A673 (cell line): Measurements from ENCODE around the gene P2RY14. TPM values are rescaled to one million over a fixed set of nuclear protein-coding genes. Genes with fewer than 3 reads are reported as not detected.
A peak's percentile ranks its signal among the peaks of the same experiment; 100 is the strongest.

Experiments
- Bru-seq: library from RNA; stranded (reverse); fragments of 400-500 nt; gene quantifications from one replicate; lab custom pipeline; 2021; lab: Mats Ljungman, UMichigan
- BruChase-seq, 2 experiments: library from RNA; stranded (reverse); fragments of 400-500 nt; gene quantifications; one replicate each; lab custom pipeline; 2021; lab: Mats Ljungman, UMichigan
- BruUV-seq: library from RNA; stranded (reverse); fragments of 400-500 nt; replicated peaks from 2 replicates; lab custom pipeline; 2021; lab: Mats Ljungman, UMichigan
- CTCF ChIA-PET: fragments of 300-600 bp; sonication (Branson Sonifier 250); formaldehyde crosslinking; loops from one replicate; lab custom pipeline; 2022; ENCODE audit warnings: antibody characterized with exemption; lab: Charles Lee
- POLR2A ChIA-PET: fragments of 300-600 bp; sonication (Branson Sonifier 250); formaldehyde crosslinking; loops from one replicate; lab custom pipeline; 2022; ENCODE audit warnings: antibody characterized with exemption; ENCODE audit not compliant: low non-redundant PET; lab: Charles Lee
- DNase-seq: peaks from one replicate; pipeline ENCODE4 v3.0.0-alpha.2; 2015; ENCODE audit warnings: low spot score
- H3K27ac ChIP-seq: fragments of 200-600 bp; sonication (generic); 2 replicates; pipeline ENCODE4 v1.5.1; 2016; ENCODE audit warnings: mixed run types, low read depth, mild to moderate bottlenecking, mixed read lengths, antibody characterized with exemption, low read length; ENCODE audit not compliant: poor library complexity, severe bottlenecking
- H3K27me3 ChIP-seq: fragments of 200-600 bp; sonication (generic); replicated peaks from 2 replicates; pipeline ENCODE4 v1.6.1; 2017; ENCODE audit warnings: mixed run types, low read depth, mild to moderate bottlenecking, mixed read lengths, antibody characterized with exemption, low read length; ENCODE audit not compliant: insufficient read depth, poor library complexity
- H3K36me3 ChIP-seq: fragments of 200-600 bp; sonication (generic); 2 replicates; pipeline ENCODE4 v1.6.1; 2016; ENCODE audit warnings: mixed run types, mild to moderate bottlenecking, mixed read lengths, antibody characterized with exemption, low read length; ENCODE audit not compliant: insufficient read depth, poor library complexity, severe bottlenecking
- H3K4me1 ChIP-seq: fragments of 200-600 bp; sonication (generic); 2 replicates; pipeline ENCODE4 v1.6.1; 2017; ENCODE audit warnings: mixed run types, mild to moderate bottlenecking, mixed read lengths, antibody characterized with exemption, low read length; ENCODE audit not compliant: insufficient read depth, poor library complexity, severe bottlenecking
- H3K4me3 ChIP-seq: fragments of 200-600 bp; sonication (generic); 2 replicates; pipeline ENCODE4 v1.5.1; 2016; ENCODE audit warnings: low read depth, mixed run types, mild to moderate bottlenecking, mixed read lengths, low read length; ENCODE audit not compliant: poor library complexity, severe bottlenecking
- H3K9me3 ChIP-seq: fragments of 200-600 bp; sonication (generic); 2 replicates; pipeline ENCODE4 v1.6.1; 2016; ENCODE audit warnings: mixed run types, low read depth, mild to moderate bottlenecking, mixed read lengths, antibody characterized with exemption, low read length; ENCODE audit not compliant: poor library complexity, severe bottlenecking
- EZH2 ChIP-seq: fragments of 200-600 bp; sonication (generic); IDR thresholded peaks from 2 replicates; pipeline ENCODE4 v1.6.1; 2017; ENCODE audit warnings: borderline replicate concordance, low read depth, mild to moderate bottlenecking, mixed read lengths, antibody characterized with exemption, low read length; ENCODE audit not compliant: poor library complexity, severe bottlenecking
- intact Hi-C: fragments of 100-400 bp; cut with micrococcal nuclease; formaldehyde crosslinking; loops from one replicate; pipeline ENCODE4 v1.10.0; 2022; ENCODE audit not compliant: unreplicated experiment
- long read RNA-seq: library from polyadenylated mRNA; stranded (forward); transcript quantifications from one replicate; pipeline ENCODE4 v2.0.0, GENCODE V29; 2022
- total RNA-seq: library from RNA; stranded (reverse); gene quantifications from 2 replicates; pipeline ENCODE4 v1.2.3, GENCODE V29; 2021
- TF ChIP-seq, protein P1 (sequence below): fragments of 300-800, 200-600 bp; sonication (generic); conservative IDR thresholded peaks from 2 replicates; pipeline ENCODE4 v1.5.1; 2017; ENCODE audit warnings: low read depth, mild to moderate bottlenecking, antibody characterized with exemption, low read length, moderate library complexity, mixed read lengths

P2RY14 gene
- not detected in 2 replicates for total RNA-seq
- Bru-seq, nascent RNA: percentile 3 among the genes with signal in this experiment
- percentile 2 among the genes with signal in this experiment for BruChase-seq, experiment 1, labeled RNA remaining after a 2-hour chase
- percentile 1 among the genes with signal in this experiment for BruChase-seq, experiment 2, labeled RNA remaining after a 6-hour chase
- long read RNA-seq: 0 reads

DNA sequence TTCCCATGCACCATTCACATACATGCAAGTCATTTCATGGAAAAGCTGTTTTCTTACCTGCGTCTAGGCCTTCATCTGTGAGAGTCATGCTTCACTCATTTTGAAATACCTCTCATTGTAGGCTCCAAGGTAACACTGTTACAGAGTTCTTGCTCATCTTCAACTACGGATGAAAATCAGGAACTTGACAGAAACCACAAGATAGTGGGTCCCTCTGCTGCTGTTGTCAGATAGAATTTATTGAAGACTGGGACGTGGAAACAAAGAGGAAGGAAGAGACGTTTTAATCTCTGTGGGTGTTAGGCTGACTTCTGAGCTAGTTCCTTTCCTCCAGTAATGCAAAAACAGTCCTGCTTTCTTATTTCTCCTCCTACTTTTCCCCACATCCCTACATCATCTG is at the start of gene P2RY14:
P2RY14 (minus strand) TSS at position 313 of the 400 bp plus-strand sequence. CDS start 64,226 bp downstream, outside the sequence.
- BruUV-seq: no TSS peak
- Histone ChIP-seq H3K4me1 (no peaks in the 10 kb centered on the region), H3K9me3 (no peaks in the 10 kb centered on the region), H3K4me3 (no peak within 1 kb of the TSS), H3K36me3 (no peaks in the 10 kb centered on the region), H3K27ac (no peak within 1 kb of the TSS), H3K27me3 (no peaks in the 10 kb centered on the region)
- TF ChIP-seq, protein P1, sequence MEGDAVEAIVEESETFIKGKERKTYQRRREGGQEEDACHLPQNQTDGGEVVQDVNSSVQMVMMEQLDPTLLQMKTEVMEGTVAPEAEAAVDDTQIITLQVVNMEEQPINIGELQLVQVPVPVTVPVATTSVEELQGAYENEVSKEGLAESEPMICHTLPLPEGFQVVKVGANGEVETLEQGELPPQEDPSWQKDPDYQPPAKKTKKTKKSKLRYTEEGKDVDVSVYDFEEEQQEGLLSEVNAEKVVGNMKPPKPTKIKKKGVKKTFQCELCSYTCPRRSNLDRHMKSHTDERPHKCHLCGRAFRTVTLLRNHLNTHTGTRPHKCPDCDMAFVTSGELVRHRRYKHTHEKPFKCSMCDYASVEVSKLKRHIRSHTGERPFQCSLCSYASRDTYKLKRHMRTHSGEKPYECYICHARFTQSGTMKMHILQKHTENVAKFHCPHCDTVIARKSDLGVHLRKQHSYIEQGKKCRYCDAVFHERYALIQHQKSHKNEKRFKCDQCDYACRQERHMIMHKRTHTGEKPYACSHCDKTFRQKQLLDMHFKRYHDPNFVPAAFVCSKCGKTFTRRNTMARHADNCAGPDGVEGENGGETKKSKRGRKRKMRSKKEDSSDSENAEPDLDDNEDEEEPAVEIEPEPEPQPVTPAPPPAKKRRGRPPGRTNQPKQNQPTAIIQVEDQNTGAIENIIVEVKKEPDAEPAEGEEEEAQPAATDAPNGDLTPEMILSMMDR: no peak
- no peak for TF ChIP-seq EZH2
- intact Hi-C loops: no loop called here
- ChIA-PET CTCF (no interaction called here), POLR2A (interaction anchor here (0.6 kb wide), 1 partner anchor 29 kb away, joined by 5 read pairs; no protein-coding TSS in a partner anchor)
- DNase-seq: no peak

DNA sequence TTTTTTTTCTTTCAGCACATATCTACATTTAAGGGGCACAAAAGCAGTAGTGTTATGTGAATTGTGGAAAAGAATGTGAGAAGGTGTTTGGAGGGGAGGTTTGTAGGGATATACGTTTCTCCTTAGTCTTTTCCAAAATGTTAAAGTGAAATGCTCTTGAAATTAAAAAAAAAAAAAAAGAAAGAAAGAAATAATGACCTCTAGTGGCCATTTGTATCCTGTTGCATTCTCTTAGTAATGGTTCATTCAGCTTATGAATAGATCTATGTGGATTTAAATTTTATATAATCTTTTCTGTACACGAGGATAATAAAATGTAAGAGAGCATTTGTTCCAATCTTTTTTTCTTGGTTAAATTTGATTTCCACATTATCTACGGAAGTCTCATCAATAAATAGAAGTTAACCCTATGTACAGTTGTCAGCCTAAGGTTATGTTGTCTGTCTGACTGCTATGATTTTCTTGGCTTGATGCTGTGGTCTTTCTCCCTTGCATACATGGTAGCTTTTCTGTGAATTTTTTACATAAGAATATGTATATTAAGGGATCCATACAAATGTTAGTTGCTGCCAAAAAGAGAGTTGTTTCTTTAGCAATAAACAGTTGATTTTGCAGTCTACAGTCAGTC is 49.3 kb upstream of the P2RY14 start:
- intact Hi-C loops: no loop called here
- POLR2A ChIA-PET: no interaction called here
- H3K27me3 ChIP-seq: no peaks in the 10 kb centered on the region

DNA sequence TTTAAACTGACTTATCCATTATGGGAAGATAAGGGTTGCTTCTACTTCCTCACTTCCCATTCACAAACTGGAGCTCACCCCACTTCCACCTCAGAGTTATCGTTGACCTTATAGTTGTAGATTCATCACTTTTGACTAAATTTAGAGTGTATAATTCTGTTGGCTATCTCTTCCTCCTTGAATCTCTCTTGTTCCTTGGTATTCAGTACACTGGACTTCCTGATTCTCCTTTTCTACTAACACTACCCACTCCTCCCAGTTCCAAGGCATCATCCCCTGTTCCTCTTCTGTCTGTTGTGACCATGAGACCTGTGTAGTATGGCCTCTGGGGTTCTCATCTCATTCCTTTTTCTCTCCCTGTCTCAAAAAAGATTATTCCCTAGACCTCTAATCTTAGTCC is 44.2 kb upstream of the P2RY14 start:
- ChIA-PET POLR2A (no interaction called here), CTCF (no interaction called here)
- H3K36me3 ChIP-seq: no peaks in the 10 kb centered on the region
- no peak overlapping the region for H3K4me3 ChIP-seq
- no peak overlapping the region for H3K27ac ChIP-seq
- TF ChIP-seq, protein P1: no peak
- TF ChIP-seq EZH2: no peak
- no TSS peak for BruUV-seq
- DNase-seq: no peak
- intact Hi-C loops: no loop called here
- no peaks in the 10 kb centered on the region for H3K27me3 ChIP-seq
- peaks cover 14% of the 10 kb centered on the region for H3K4me1 ChIP-seq
- H3K9me3 ChIP-seq: no peaks in the 10 kb centered on the region

More for the DNA sequence above, 49.3 kb upstream of the P2RY14 start:
- H3K4me3 ChIP-seq: no peak overlapping the region
- TF ChIP-seq EZH2: no peak
- TF ChIP-seq, protein P1: peak; percentile 75
- H3K27ac ChIP-seq: no peak overlapping the region
- no TSS peak for BruUV-seq
- peak; percentile 42 for DNase-seq
- H3K9me3 ChIP-seq: no peaks in the 10 kb centered on the region
- CTCF ChIA-PET: interaction anchor here (0.6 to 1.0 kb wide), 9 partner anchors 27 to 1723 kb away, joined by 3 to 13 read pairs (median 3); partner anchors contain the start of gene P2RY12
- no peaks in the 10 kb centered on the region for H3K36me3 ChIP-seq
- peaks cover 14% of the 10 kb centered on the region for H3K4me1 ChIP-seq
